Uterus (tissue), 4 donors: ENCODE measurements around the gene RNF128. TPM values are rescaled to one million over a fixed set of nuclear protein-coding genes. Genes with fewer than 3 reads are reported as not detected.
"Not testable (repeated sequence)": the region's sequence is repeated elsewhere in the genome, so short reads cannot be mapped to it uniquely, and the experiment has no call there.

Source experiments
- DNase-seq, 2 donors: peaks; one replicate each; pipeline ENCODE4 v3.0.0-alpha.2; 2019 to 2020
- H3K27ac ChIP-seq, 2 donors: fragments of 200-600 bp; sonication (generic); 1 replicate in 1 of 2; 2 replicates in 1 of 2; pipeline ENCODE4 v1.5.1; 2016 to 2018
- H3K27me3 ChIP-seq, 2 donors: fragments of 200-600 bp; sonication (generic); one replicate each; pipeline ENCODE4 v1.5.1; 2018 to 2019; ENCODE audit warnings: control low read depth in 1 of 2
- H3K36me3 ChIP-seq, 2 donors: fragments of 200-600 bp; sonication (generic); one replicate each; pipeline ENCODE4 v1.5.1; 2019; ENCODE audit warnings: control low read depth in 1 of 2
- H3K4me1 ChIP-seq, 2 donors: fragments of 200-600 bp; sonication (generic); one replicate each; pipeline ENCODE4 v1.5.1; 2018 to 2019; ENCODE audit warnings: control low read depth in 1 of 2
- H3K4me3 ChIP-seq, 2 donors: fragments of 200-600 bp; sonication (generic); 1 replicate in 1 of 2; 2 replicates in 1 of 2; pipeline ENCODE4 v1.5.1; 2018 to 2019; ENCODE audit warnings: mild to moderate bottlenecking in 1 of 2
- H3K9me3 ChIP-seq, 2 donors: fragments of 200-600 bp; sonication (generic); one replicate each; pipeline ENCODE4 v1.5.1; 2019; ENCODE audit warnings: control low read depth in 1 of 2
- CTCF ChIP-seq, 4 experiments: fragments of 200-600 bp in 2 of 4; fragments of 450-650 bp in 2 of 4; sonication (generic) in 2 of 4; IDR thresholded peaks; one replicate each; pipeline ENCODE4 v1.5.1; 2016 to 2019; ENCODE audit warnings: antibody characterized with exemption in 4 of 4, mild to moderate bottlenecking in 2 of 4, moderate library complexity in 1 of 4
- POLR2A ChIP-seq, 2 donors: fragments of 450-650 bp; IDR thresholded peaks; one replicate each; pipeline ENCODE4 v1.6.1; 2016; ENCODE audit warnings: antibody characterized with exemption in 2 of 2, mild to moderate bottlenecking in 1 of 2, moderate library complexity in 1 of 2
- intact Hi-C: fragments of 100-400 bp; cut with DNase I; formaldehyde crosslinking; loops from one replicate; pipeline ENCODE4 v1.15.1; 2023; ENCODE audit warnings: low total_unique reads
- total RNA-seq, 4 donors: library from RNA; depleted of rRNA in 3 of 4; stranded (reverse); fragments of >200 nt in 3 of 4; gene quantifications; one replicate each; pipeline versions ENCODE4 v1.1.0 to v1.2.4, GENCODE V29; 2014 to 2023
- donor health status: DM: yes; HTN: yes; CAD: no.

RNF128 gene
- total RNA-seq, 4 donors from 2014 or later: 0.34 to 0.76 TPM; not detected in 2

GRCh38 chrX:106752101-106752678, 25.7 kb downstream of the RNF128 start:
- intact Hi-C loops: no loop called here

DNA sequence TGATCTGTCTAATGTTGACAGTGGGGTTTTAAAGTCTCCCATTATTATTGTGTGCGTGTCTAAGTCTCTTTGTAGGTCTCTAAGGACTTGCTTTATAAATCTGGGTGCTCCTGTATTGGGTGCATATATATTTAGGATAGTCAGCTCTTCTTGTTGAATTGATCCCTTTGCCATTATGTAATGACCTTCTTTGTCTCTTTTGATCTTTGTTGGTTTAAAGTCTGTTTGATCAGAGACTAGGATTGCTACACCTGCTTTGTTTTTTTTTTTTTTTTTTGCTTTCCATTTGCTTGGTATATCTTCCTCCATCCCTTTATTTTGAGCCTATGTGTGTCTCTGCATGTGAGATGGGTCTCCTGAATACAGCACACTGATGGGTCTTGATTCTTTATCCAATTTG, 42.8 kb downstream of the RNF128 start:
- intact Hi-C loops, H3K4me3 ChIP-seq, H3K27ac ChIP-seq, H3K36me3 ChIP-seq, H3K27me3 ChIP-seq, H3K9me3 ChIP-seq, H3K4me1 ChIP-seq, DNase-seq: not testable (repeated sequence)

More at GRCh38 chrX:106752101-106752678, 25.7 kb downstream of the RNF128 start:
- no peak for DNase-seq
- Histone ChIP-seq H3K4me3 (no peak overlapping the region), H3K9me3 (no peaks in the 10 kb centered on the region), H3K4me1 (no peaks in the 10 kb centered on the region), H3K27me3 (peaks cover 0 to 8% of the 10 kb centered on the region in 2 donors), H3K36me3 (no peaks in the 10 kb centered on the region), H3K27ac (no peak overlapping the region)
- no peak for TF ChIP-seq POLR2A (IDR thresholded peaks at IDR 0.05)
- no peak for TF ChIP-seq CTCF (IDR thresholded peaks at IDR 0.05)

GRCh38 chrX:106774981-106775380, 48.5 kb downstream of the RNF128 start:
- H3K36me3 ChIP-seq: no peaks in the 10 kb centered on the region

DNA sequence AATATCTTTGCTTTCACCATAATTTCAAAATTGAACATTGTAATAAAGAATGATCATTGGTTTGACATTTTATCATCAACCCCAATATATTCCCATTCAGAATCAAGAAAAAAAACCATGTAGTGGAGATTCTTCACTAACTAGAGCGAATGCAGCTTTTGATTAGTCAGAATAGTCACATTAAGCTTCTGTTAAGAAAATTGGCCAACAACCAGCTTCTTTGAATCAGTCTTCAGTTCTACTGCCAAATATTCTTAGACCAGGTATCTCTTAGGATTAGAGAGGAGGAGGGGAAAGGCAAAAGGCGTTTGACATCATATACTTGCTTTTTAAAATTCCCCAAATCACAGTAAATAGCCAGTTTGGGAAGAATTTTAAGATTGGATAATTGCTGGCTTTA, 53.8 kb downstream of the RNF128 start:
- Histone ChIP-seq H3K9me3 (no peaks in the 10 kb centered on the region), H3K4me1 (no peaks in the 10 kb centered on the region), H3K36me3 (no peaks in the 10 kb centered on the region), H3K27ac (no peak overlapping the region), H3K27me3 (peaks cover 0 to 1% of the 10 kb centered on the region in 2 donors), H3K4me3 (no peak overlapping the region)
- intact Hi-C loops: no loop called here
- TF ChIP-seq POLR2A (IDR thresholded peaks at IDR 0.05) (no peak), CTCF (IDR thresholded peaks at IDR 0.05) (no peak)
- DNase-seq: no peak

More at GRCh38 chrX:106774981-106775380, 48.5 kb downstream of the RNF128 start:
- no peak for DNase-seq
- Histone ChIP-seq H3K4me1 (no peaks in the 10 kb centered on the region), H3K9me3 (no peaks in the 10 kb centered on the region), H3K27me3 (peaks cover 0 to 4% of the 10 kb centered on the region in 2 donors), H3K27ac (no peak overlapping the region), H3K4me3 (no peak overlapping the region)
- intact Hi-C loops: no loop called here
- no peak for TF ChIP-seq POLR2A (IDR thresholded peaks at IDR 0.05)
- TF ChIP-seq CTCF (IDR thresholded peaks at IDR 0.05): no peak

DNA sequence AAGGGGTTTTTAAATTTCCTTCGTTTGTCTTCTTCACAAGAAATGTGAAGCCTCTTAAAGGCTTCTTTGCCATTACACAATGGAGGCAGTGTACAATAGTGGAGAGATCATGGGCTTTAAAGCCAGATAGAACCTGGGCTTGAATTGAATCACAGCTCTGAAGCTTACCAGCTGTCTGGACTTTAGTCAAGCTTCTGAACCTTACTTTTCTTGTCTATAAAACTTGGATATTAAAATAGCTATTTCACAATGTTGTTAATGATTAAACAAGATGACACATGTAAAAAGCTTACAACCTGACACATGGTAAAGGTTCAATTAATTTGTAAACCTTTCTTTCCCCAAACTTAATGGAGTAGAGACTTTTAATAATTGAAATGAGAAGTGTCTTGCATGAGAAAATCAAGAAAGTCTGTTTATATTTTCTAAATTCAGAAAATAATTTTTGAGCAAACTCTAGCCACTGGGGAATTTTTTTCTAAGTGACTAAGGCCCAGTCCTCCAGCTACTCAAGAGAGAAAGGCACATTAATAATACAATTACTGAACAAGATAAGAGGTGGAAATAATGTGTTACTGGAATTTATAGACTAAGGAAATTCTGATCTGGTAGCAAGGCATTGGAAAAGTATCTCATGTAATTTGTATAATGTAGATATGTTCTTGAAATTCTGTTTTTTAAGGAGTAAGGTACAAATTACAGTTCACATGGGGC, 54.3 kb downstream of the RNF128 start:
- Histone ChIP-seq H3K4me3 (no peak overlapping the region), H3K27ac (no peak overlapping the region), H3K27me3 (peaks cover 0 to 7% of the 10 kb centered on the region in 2 donors), H3K4me1 (no peaks in the 10 kb centered on the region), H3K36me3 (no peaks in the 10 kb centered on the region), H3K9me3 (no peaks in the 10 kb centered on the region)
- TF ChIP-seq POLR2A (IDR thresholded peaks at IDR 0.05): no peak
- no peak for TF ChIP-seq CTCF (IDR thresholded peaks at IDR 0.05)
- no peak for DNase-seq
- intact Hi-C loops: no loop called here
